CD14-positive monocyte (primary cell): ENCODE results near the gene CD2AP. TPM values are rescaled to one million over a fixed set of nuclear protein-coding genes. Genes with fewer than 3 reads are reported as not detected.
"Not testable (repeated sequence)": the region's sequence is repeated elsewhere in the genome, so short reads cannot be mapped to it uniquely, and the experiment has no call there.

Source experiments
- DNase-seq, 3 donors: peaks; one replicate each; pipeline ENCODE4 v3.0.0-alpha.2; 2011 to 2022
- H2AFZ ChIP-seq: 2 replicates; pipeline ENCODE4 v1.6.0; 2012; ENCODE audit warnings: mild to moderate bottlenecking, low read depth, low read length, inconsistent platforms; ENCODE audit not compliant: insufficient read depth, poor library complexity, severe bottlenecking
- H3K27ac ChIP-seq, 2 donors: 1 replicate in 1 of 2; 2 replicates in 1 of 2; pipeline ENCODE4 v1.5.1; 2012 to 2013; ENCODE audit warnings: low read length in 2 of 2, control low read depth in 1 of 2, inconsistent platforms in 1 of 2, low read depth in 1 of 2, mild to moderate bottlenecking in 1 of 2
- H3K27me3 ChIP-seq, 2 donors: one replicate each; pipeline versions ENCODE4 v1.6.0 to v1.6.1; 2011 to 2013; ENCODE audit warnings: low read length in 2 of 2; ENCODE audit not compliant: control insufficient read depth in 2 of 2, insufficient read depth in 2 of 2
- H3K36me3 ChIP-seq, 2 donors: replicated peaks in 1 of 2; 1 replicate in 1 of 2; 2 replicates in 1 of 2; pipeline versions ENCODE4 v1.5.1 to v1.6.1; 2012 to 2013; ENCODE audit warnings: low read length in 2 of 2, control low read depth in 1 of 2, inconsistent platforms in 1 of 2, mild to moderate bottlenecking in 1 of 2; ENCODE audit not compliant: insufficient read depth in 2 of 2, control insufficient read depth in 1 of 2
- H3K4me1 ChIP-seq, 2 donors: 1 replicate in 1 of 2; 2 replicates in 1 of 2; pipeline versions ENCODE4 v1.5.1 to v1.6.1; 2012 to 2013; ENCODE audit warnings: low read length in 2 of 2, control low read depth in 1 of 2, inconsistent platforms in 1 of 2, mild to moderate bottlenecking in 1 of 2, moderate library complexity in 1 of 2; ENCODE audit not compliant: insufficient read depth in 2 of 2, control insufficient read depth in 1 of 2
- H3K4me2 ChIP-seq: replicated peaks from 2 replicates; pipeline ENCODE3; 2012; ENCODE audit warnings: low read length, moderate library complexity, mild to moderate bottlenecking; ENCODE audit not compliant: poor library complexity, severe bottlenecking; ENCODE audit errors: extremely low read depth
- H3K4me3 ChIP-seq, 3 experiments: fragments of 200-600 bp in 1 of 3; sonication (generic) in 1 of 3; replicated peaks in 1 of 3; 1 replicate in 2 of 3; 2 replicates in 1 of 3; pipeline ENCODE4 v1.5.1; 2011 to 2013; ENCODE audit warnings: low read length in 3 of 3, mild to moderate bottlenecking in 3 of 3, control low read depth in 2 of 3, low read depth in 2 of 3, inconsistent platforms in 1 of 3, moderate library complexity in 1 of 3
- H3K79me2 ChIP-seq: 2 replicates; pipeline ENCODE4 v1.6.0; 2012; ENCODE audit warnings: mild to moderate bottlenecking, control low read depth, inconsistent platforms, low read length, moderate library complexity; ENCODE audit not compliant: insufficient read depth
- H3K9ac ChIP-seq: 2 replicates; pipeline ENCODE4 v1.6.0; 2017; ENCODE audit warnings: low read length, mild to moderate bottlenecking; ENCODE audit not compliant: insufficient read depth, poor library complexity, severe bottlenecking
- H3K9me3 ChIP-seq, 2 donors: replicated peaks in 1 of 2; 1 replicate in 1 of 2; 2 replicates in 1 of 2; pipeline versions ENCODE4 v1.5.1 to v1.6.1; 2012 to 2013; ENCODE audit warnings: low read length in 2 of 2, control low read depth in 1 of 2; ENCODE audit not compliant: control insufficient read depth in 1 of 2, insufficient read depth in 1 of 2
- H4K20me1 ChIP-seq: 2 replicates; pipeline ENCODE4 v1.6.0; 2012; ENCODE audit warnings: mild to moderate bottlenecking, low read length, control low read depth, moderate library complexity; ENCODE audit not compliant: insufficient read depth
- H3K27ac Mint-ChIP-seq, 7 donors: one replicate each; pipeline ENCODE4 v1.8.0; 2020; ENCODE audit warnings: mild to moderate bottlenecking in 7 of 7, mixed read lengths in 7 of 7, moderate library complexity in 6 of 7, inconsistent platforms in 2 of 7
- H3K27me3 Mint-ChIP-seq, 3 donors: one replicate each; pipeline ENCODE4 v1.8.0; 2021 to 2022; ENCODE audit warnings: low read depth in 3 of 3, mild to moderate bottlenecking in 3 of 3, mixed read lengths in 3 of 3, moderate library complexity in 3 of 3, inconsistent platforms in 1 of 3
- H3K36me3 Mint-ChIP-seq, 2 donors: one replicate each; pipeline ENCODE4 v1.8.0; 2020; ENCODE audit warnings: mixed read lengths in 2 of 2, inconsistent platforms in 1 of 2, mild to moderate bottlenecking in 1 of 2
- H3K4me1 Mint-ChIP-seq: one replicate; pipeline ENCODE4 v1.8.0; 2020; ENCODE audit warnings: mild to moderate bottlenecking, mixed read lengths
- H3K4me3 Mint-ChIP-seq, 2 donors: one replicate each; pipeline ENCODE4 v1.8.0; 2020; ENCODE audit warnings: mild to moderate bottlenecking in 2 of 2, mixed read lengths in 2 of 2, moderate library complexity in 1 of 2
- H3K9me3 Mint-ChIP-seq, 7 donors: one replicate each; pipeline ENCODE4 v1.8.0; 2020 to 2022; ENCODE audit warnings: mixed read lengths in 7 of 7, mild to moderate bottlenecking in 6 of 7, moderate library complexity in 6 of 7, inconsistent platforms in 2 of 7
- WGBS: methylation state at CpG from one replicate; pipeline ENCODE4 v1.1.5; 2013; ENCODE audit warnings: missing lambda C conversion rate; ENCODE audit not compliant: insufficient coverage; 5-methylcytosine and 5-hydroxymethylcytosine counted together
- intact Hi-C, 2 donors: fragments of 100-400 bp; cut with micrococcal nuclease; formaldehyde crosslinking; loops; one replicate each; pipeline versions ENCODE4 v1.15.0 to v1.15.1; 2023
- polyA plus RNA-seq, 3 donors: library from polyadenylated mRNA; depleted of rRNA in 1 of 3; unstranded in 2 of 3; stranded (reverse) in 1 of 3; fragments of 300-500 nt in 2 of 3; fragments of >200 nt in 1 of 3; fragmentation: Illumina TruSeq in 2 of 3; gene quantifications; 1 replicate in 2 of 3; 2 replicates in 1 of 3; pipeline ENCODE4 v1.2.3, GENCODE V29; 2012 to 2021
- TF ChIP-seq, protein P1 (sequence below): fragments of 200-600 bp; IDR thresholded peaks from one replicate; pipeline ENCODE4 v1.8.0; 2022; ENCODE audit warnings: antibody characterized with exemption, mild to moderate bottlenecking

The CD2AP gene
- polyA plus RNA-seq, 3 donors, result 1.5 to 2.4 (median 2.0) TPM

DNA sequence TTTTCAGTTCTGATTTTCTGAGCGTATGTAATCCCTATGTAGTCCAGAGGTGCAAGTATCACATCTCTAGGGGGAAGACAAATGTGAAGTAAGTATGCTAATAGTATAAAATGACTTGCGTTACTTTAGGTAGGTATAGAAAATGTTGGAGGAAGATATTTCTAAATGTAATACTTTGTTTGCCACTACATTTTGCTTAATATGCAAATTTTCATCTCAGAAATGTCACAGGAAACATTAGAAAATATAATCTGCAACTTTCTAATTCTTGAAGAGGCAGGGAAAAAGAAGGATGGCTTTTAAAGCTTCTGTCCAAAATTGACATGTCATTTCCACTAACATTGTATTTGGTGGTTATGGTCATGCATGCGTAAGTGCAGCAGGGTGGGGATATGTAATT lies 85.6 kb downstream of the CD2AP start:
- H3K27ac ChIP-seq, result no peak overlapping the region
- no peak overlapping the region for H3K4me3 ChIP-seq
- Mint-ChIP-seq H3K4me3 (no peak overlapping the region), H3K9me3 (peaks cover 0 to 4% (median 3%) of the 10 kb centered on the region in 7 donors), H3K27me3 (no peaks in the 10 kb centered on the region), H3K36me3 (peaks cover 3 to 11% of the 10 kb centered on the region in 2 donors), H3K4me1 (no peaks in the 10 kb centered on the region), H3K27ac (no peak overlapping the region)
- DNase-seq, result no peak
- no peaks in the 10 kb centered on the region for H3K27me3 ChIP-seq
- H3K9ac ChIP-seq, result no peak overlapping the region
- intact Hi-C loops, result no loop called here
- H3K9me3 ChIP-seq, result no peaks in the 10 kb centered on the region
- no peak overlapping the region for H2AFZ ChIP-seq
- no peaks in the 10 kb centered on the region for H3K79me2 ChIP-seq
- TF ChIP-seq, protein P1, sequence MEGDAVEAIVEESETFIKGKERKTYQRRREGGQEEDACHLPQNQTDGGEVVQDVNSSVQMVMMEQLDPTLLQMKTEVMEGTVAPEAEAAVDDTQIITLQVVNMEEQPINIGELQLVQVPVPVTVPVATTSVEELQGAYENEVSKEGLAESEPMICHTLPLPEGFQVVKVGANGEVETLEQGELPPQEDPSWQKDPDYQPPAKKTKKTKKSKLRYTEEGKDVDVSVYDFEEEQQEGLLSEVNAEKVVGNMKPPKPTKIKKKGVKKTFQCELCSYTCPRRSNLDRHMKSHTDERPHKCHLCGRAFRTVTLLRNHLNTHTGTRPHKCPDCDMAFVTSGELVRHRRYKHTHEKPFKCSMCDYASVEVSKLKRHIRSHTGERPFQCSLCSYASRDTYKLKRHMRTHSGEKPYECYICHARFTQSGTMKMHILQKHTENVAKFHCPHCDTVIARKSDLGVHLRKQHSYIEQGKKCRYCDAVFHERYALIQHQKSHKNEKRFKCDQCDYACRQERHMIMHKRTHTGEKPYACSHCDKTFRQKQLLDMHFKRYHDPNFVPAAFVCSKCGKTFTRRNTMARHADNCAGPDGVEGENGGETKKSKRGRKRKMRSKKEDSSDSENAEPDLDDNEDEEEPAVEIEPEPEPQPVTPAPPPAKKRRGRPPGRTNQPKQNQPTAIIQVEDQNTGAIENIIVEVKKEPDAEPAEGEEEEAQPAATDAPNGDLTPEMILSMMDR, result no peak
- H3K4me1 ChIP-seq, result no peaks in the 10 kb centered on the region
- H3K4me2 ChIP-seq, result no peak overlapping the region
- H4K20me1 ChIP-seq, result no peaks in the 10 kb centered on the region
- 50% methylated on average over 1 of the region's 3 CpGs for WGBS
- no peaks in the 10 kb centered on the region for H3K36me3 ChIP-seq

DNA sequence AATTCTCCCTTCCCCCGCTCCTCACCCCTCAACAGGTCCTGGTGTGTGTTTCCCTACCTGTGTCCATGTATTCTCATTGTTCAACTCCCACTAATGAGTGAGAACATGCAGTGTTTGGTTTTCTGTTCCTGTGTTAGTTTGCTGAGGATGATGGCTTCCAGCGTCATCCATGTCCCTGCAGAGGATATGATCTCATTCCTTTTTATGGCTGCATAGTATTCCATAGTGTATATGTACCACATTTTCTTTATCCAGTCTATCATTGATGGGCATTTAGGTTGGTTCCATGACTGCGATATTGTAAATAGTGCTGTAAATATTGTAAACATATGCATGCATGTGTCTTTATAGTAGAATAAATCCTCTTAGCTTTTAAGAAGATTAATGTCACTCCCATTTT lies 89.0 kb downstream of the CD2AP start:
- H4K20me1 ChIP-seq, H3K4me2 ChIP-seq, H3K4me1 ChIP-seq, H3K4me3 Mint-ChIP-seq, intact Hi-C loops, H3K27ac ChIP-seq, H3K4me1 Mint-ChIP-seq, H3K9ac ChIP-seq, H3K36me3 ChIP-seq, H3K27ac Mint-ChIP-seq, H3K9me3 ChIP-seq, H2AFZ ChIP-seq, H3K27me3 ChIP-seq, H3K4me3 ChIP-seq, H3K9me3 Mint-ChIP-seq, H3K79me2 ChIP-seq, H3K36me3 Mint-ChIP-seq, DNase-seq, H3K27me3 Mint-ChIP-seq: not testable (repeated sequence)
- no CpG with 5 or more reads among the region's 3 CpGs for WGBS
